GM21423 (cell line): ENCODE data around the gene FXYD1.

Source experiments
- ATAC-seq: cut with Tn5 transposase; IDR thresholded peaks from one replicate; pipeline ENCODE4 v1.9.1; 2021; ENCODE audit warnings: mild to moderate bottlenecking, moderate library complexity; ENCODE audit not compliant: unreplicated experiment

FXYD1 gene

GRCh38 chr19:35106898-35107541, 31.6 kb upstream of the FXYD1 start:
- ATAC-seq: no peak

- no peak for ATAC-seq
These were observed 31.1 kb upstream of the FXYD1 start for GRCh38 chr19:35107545-35107944.

- ATAC-seq: no peak
These were observed 29.9 kb upstream of the FXYD1 start for GRCh38 chr19:35108730-35109129.

GRCh38 chr19:35109395-35110112, 29.1 kb upstream of the FXYD1 start:
- no peak for ATAC-seq

DNA sequence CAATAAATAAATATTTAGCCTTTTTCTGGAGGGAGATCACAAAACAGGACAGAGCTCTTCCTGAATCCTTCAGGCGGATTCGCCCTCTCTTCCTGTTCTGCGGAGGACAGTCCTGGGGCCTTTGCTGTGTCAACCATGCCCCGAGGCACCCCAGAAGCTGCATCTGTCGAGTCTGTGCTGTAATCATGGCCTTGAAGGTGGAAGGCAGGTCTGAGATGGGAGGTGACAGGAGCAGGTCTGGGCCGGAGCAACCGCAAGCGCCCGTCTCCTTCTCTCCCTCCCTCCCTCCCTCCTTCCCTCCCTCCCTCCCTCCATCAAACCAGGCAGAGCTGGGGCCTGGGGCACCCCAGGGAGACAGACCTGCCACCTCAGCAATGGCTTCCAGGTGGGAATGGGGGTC, 27.6 kb upstream of the FXYD1 start:
- no peak for ATAC-seq

- ATAC-seq: no peak
These were observed 25.5 kb upstream of the FXYD1 start for GRCh38 chr19:35112995-35113688.

DNA sequence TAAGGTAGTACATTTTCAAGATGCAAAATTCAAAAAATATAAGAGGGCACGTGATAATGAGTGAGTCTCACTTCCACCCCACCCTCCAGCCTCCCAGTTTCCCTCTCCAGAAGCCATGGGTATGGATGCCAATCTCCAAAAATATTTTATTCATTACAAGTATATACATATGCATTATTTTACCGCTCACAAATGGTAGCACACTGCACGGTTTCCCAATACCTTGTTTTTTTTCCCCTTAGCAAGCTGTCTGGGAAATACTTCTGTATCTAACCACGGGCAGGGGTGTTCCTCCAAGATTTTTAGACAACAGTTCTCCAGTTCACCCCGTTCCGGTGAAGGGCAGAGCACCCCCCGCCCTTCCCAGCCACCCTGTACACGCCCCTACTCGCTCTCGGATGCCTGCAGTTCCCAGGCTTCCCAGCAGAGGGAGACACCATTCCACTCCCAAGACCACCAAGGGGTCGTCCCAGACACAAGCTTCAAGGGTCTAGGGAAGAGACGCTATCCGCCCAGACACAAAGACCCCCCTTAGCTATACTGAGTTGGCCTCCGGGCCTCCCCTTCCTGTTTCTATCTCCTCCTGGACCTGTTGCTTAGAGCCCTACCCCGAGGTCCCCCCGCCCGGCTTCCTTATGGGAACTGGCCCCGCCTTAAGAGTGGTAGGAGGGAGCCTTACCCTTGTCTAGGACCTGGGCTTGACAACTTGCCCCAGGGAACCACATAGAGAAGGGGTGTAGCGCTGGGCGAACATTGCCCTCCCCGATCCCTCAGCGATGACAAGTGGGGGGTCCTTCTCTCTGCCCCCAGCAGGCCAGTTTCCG, 24.1 kb upstream of the FXYD1 start:
- ATAC-seq: no peak

- ATAC-seq: no peak
These were observed 23.3 kb upstream of the FXYD1 start, which contains the start of gene FXYD3 for GRCh38 chr19:35115177-35115951. FXYD3 (plus strand) TSS chr19:35115823; CDS start chr19:35119377, 3,554 bp downstream.

DNA sequence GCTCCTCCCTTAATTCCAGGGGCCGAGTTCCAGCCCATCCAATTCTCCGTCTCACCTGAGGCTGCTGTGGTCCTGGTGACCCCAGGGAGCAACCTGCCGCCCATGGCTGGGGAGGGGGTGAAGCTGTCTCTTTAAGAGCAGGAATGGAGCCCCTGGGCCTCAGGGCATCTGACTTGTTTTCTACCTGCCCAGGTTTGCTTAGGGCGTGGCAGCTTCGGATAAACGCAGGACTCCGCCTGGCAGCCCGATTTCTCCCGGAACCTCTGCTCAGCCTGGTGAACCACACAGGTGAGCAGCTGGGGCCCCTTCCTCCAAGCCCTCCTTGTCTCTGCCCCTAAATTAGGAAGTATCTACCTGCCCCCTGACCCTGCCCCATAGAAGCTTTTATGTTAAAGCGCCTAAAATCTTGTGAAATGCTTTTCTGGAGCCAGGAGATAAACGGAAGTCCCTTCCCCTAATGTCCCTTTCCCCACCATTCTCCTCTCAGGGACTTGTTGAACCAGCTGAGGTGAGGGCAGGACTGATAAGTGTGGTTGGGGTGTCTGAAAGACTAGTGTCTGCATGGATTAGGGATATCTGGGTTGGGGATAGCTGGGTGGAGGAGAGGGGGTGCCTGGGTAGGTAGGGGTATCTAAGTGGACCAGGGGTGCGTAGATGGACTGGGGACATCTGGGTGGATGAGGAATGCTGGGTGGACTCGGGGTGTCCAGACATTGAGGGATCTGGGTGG, 22.4 kb upstream of the FXYD1 start:
- ATAC-seq: no peak

GRCh38 chr19:35117116-35117515, 21.5 kb upstream of the FXYD1 start:
- no peak for ATAC-seq

DNA sequence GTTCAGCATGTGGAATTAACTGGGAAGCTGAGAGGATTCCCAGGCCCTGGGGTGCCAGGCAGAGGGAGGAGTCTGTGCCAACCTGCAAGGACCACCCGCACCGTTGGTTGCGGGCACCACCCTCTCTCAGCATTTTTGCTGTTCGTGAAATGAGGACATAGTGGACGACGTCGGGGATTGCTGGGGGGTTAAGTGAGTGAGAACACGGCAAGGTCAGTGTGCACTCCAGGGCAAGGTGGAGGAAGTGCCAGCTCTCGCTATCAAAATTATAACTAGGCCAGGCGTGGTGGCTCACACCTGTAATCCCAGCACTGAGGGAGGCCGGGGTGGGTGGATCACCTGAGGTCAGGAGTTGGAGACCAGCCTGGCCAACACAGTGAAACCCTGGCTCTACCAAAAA, 20.8 kb upstream of the FXYD1 start:
- ATAC-seq: no peak

DNA sequence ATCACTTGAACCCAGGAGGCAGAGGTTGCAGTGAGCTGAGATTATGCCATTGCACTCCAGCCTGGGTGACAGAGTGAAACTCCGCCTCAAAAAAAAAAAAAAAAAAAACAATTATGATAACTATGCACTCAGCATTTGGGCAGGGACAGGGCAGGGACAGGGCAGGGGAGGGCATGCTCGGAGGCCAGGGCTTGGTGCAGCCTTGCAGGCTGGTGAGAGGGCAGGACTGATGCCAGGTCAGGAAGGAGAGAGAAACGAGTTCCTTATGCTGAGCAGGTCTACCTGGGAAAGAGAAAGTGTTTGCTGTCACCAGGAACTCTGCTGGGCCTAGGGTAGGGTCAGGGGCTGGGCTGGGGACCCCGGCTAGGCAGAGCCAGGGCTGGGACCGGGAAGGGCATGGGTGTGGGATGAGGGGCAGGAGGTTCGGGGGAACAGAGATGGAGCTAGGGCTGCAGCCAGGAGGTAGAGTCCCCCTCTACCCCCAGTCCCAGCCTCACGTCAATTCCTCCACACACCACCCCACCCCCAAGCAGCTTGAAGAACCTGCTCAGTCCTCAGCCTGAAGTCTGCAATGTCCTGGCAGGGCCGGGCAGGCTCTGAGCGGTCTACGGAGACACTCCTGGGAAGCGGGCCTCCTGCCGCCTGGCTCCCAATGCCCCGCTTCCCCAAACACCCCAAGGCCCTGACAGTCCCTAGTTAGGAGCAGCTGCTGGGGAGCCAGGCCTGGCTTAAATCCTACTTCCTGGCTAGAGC, 20.2 kb upstream of the FXYD1 start:
- no peak for ATAC-seq

GRCh38 chr19:35119091-35119490, 19.5 kb upstream of the FXYD1 start:
- ATAC-seq: no peak

DNA sequence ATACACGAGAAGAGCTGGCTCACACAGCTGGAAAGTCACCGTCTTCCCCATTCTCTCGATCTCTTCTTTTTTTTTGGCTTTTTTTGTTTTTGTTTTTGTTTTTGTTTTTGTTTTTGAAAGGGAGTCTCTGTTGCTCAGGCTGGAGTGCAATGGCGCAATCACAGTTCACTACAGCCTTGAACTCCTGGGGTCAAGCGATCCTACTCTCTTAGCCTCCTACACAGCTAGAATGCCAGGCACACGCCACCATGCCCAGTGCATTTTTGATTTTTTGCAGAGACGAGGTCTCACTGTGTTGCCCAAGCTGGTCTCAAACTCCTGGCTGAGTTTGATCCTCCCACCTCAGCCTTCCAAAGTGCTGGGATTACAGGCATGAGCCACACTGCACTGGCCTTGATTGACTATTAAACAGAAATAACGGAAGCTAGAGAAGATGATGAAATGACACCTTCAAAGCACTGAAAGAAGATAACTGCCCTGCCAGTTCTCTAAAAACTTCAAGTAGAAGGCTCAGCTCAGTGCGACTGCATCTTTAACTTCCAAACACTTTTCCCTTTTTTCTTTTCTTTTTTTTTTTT, 19.0 kb upstream of the FXYD1 start:
- ATAC-seq: no peak

DNA sequence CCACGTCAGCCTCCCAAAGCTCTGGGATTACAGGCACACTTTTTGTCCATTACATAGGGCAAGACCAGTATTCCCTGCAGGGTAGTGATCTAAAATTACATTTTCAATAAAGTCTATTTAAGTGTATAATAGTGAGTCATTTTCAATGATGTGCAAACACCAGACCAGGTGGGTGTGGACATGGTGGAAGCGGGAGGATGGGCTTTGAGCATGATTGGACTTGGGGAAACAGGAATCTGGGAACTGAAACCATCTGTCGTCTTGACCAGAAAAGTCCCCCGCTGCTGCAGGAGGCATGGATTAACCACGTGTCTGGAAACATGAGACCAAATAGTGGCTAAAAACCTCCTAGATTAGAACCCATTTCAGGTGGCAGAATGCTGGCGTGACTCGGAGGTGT, 18.1 kb upstream of the FXYD1 start:
- no peak for ATAC-seq

DNA sequence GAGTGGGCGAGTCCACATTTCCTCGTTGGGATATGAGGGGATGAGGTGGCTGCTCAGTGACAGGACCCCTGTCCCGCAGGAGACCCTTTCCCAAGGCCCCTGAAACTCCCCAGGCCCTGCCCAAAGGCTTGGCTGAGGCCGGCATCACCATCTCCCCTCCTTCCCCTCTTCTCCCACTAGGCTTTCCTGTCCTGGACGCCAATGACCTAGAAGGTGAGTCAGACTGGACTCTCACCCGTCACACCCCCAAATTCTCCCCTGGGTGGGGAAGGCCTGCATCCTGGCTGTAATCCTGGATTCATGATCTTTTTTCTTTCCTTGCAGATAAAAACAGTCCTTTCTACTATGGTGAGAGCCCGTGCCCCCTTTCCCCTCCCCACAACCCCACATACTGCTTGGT, 17.7 kb upstream of the FXYD1 start:
- no peak for ATAC-seq

DNA sequence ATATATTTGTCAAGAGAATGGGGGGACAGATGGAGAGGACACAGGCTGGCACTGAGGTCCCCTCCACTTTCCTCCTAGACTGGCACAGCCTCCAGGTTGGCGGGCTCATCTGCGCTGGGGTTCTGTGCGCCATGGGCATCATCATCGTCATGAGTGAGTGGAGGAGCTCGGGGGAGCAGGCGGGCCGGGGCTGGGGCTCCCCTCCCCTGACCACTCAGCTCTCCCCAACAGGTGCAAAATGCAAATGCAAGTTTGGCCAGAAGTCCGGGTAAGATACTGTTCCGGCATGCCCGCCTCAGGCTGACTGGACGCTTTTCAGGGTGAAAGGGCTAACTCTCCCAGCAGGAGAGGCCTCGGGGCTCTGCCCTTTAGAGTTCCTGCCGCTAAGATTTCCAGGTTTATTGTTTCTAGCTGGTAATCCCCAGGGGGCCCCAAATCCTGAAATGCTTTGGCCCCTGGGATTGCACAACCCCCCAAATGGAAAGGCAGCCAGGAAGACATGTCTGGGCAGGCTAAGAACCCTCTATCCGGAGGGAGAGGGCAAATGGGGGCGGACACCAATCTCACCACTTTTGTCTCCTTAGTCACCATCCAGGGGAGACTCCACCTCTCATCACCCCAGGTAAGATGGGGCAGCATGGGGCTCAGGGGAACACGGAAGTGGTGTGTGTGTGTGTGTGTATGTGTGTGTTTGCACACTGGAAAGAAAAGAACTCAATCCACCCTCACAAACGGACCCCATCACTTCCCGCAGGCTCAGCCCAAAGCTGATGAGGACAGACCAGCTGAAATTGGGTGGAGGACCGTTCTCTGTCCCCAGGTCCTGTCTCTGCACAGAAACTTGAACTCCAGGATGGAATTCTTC, 15.7 kb upstream of the FXYD1 start:
- ATAC-seq: no peak

GRCh38 chr19:35123573-35123972, 15.1 kb upstream of the FXYD1 start:
- no peak for ATAC-seq
